HG02938 (cell line): ENCODE measurements around the gene UTS2B.

Experiments
- ATAC-seq: cut with Tn5 transposase; IDR thresholded peaks from one replicate; pipeline ENCODE4 v1.9.1; 2021; ENCODE audit warnings: mild to moderate bottlenecking, moderate library complexity; ENCODE audit not compliant: unreplicated experiment

UTS2B gene

DNA sequence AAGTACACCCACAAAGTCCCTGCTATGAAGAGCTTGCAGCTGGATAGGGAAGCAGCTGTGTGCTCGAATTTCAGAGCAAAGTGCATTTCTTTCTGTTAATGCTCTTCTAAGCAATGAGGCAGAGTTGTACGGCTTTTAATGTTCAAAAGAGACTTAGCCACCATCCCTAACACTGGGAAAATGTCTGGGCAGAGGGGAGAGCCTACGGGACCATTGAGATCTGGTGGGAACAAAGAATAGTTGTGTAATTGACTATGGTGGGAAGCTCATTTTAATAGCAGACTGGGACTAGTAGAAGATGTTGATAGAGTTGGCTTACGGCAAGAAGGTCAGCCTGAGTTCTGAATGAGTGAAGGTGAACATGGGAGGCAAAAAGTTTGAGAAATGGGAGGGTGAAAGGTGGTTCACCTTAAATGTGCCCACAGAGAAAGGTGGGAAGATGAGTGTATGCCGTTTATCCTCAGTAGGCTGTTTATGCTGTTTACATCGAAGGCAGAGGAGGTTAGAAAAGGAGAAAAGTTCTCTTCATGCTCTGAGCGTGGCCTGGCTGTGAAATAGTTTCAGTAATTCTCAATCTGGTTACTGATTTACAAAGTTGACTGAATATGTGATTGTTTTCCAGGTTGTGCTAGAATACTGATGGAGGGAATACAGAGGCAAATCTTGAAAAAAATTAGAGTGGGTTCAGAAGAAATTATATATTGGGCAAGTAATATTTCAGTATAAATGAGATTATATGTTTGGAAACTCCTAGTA, 22.9 kb upstream of the UTS2B start:
- peak; percentile 40 for ATAC-seq

- ATAC-seq: no peak
These were observed 21.7 kb upstream of the UTS2B start for GRCh38 chr3:191352014-191352413.

DNA sequence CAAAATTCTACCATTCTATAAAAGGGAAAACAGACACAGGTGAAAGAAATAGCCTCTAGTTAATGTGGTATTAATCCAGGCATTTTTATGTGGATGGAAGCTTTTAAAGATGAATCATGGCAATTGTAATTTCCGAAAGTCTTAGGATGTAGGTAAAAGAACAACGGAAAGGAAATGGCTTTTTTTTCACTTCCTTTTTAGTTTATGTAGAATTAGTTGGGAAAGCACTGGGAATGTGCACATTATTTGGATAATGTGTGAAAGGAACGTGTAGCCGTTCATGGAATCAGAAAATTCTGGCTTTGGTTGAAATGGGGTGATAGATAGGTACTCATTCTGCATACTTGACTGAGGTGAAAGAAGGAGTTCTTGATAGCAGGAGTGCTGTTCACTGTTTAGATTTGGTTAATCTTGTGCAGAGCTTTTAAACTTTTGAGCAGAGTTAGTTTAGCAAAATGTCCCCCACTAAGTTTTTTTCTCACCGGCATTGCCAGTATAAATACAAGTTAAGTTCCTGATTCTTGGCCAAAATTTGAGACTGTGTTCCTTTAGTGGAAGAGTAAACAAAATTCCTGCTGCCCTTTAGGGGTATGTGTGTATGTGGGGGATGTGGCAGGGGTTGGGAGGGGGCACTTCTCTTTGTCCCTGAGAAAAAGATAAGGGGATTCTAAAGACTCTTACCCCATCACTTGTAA, 20.2 kb upstream of the UTS2B start:
- no peak for ATAC-seq

- ATAC-seq: no peak
These were observed 17.8 kb upstream of the UTS2B start for GRCh38 chr3:191348098-191348497.

GRCh38 chr3:191347228-191347627, 16.9 kb upstream of the UTS2B start:
- ATAC-seq: no peak

- no peak for ATAC-seq
These were observed 15.0 kb upstream of the UTS2B start for GRCh38 chr3:191345334-191345733.

DNA sequence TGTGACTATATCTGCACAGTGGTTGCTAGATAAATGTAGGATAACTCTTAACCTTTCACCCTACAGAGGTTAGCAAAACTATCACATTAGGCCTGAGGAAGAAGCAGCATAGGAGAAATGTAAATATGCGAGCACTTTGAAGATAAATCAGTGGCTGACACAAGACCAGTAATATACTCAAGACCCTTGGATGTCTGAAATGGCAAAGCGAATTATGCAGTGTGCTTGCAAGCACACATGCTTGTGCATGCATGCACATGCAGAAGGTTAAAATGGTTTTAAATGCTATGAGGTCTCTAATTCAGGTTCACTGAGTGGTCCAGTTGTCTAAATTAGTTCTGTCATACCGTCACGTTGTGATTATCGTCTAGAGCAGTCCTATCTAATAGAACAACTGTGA, 13.6 kb upstream of the UTS2B start:
- no peak for ATAC-seq

DNA sequence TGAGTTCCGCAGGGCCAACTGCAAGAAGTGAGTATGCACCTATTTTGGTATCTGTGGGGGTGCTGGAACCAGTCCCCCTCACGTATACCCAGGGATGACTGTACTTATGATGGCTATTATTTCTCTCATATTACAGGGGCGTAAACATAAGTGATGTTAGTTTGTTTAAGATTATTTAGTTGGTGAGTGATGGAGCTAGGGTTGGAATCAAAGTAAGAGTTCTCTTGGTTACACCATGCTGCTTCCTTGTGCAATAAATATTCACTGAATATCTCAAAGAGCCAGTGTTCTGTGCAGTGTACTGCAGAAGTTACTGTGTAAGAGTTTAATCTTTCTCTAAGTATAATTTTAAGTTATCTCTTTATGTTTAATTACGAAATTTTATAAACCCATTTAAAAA, 12.8 kb upstream of the UTS2B start:
- no peak for ATAC-seq

DNA sequence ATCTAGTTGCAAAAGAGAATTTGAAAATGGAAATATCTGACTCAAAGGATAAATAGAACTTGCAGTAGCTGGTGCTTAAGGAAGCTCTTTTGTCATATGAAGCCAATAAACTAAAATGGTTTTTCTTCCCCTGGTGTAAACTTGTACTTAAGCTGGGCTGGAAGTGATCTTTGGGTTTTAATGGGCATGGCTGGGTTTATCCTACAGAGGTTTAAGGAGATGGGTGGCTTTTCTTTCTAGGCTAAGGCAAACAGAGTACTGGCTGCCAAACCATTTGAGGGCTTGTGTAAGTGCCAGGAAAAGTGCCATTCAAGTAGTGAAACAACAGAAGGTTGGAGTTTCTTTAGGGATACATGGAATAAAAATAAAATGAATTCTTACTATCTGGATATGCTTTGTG, 12.1 kb upstream of the UTS2B start:
- ATAC-seq: no peak

GRCh38 chr3:191342006-191342405, 11.7 kb upstream of the UTS2B start:
- no peak for ATAC-seq

DNA sequence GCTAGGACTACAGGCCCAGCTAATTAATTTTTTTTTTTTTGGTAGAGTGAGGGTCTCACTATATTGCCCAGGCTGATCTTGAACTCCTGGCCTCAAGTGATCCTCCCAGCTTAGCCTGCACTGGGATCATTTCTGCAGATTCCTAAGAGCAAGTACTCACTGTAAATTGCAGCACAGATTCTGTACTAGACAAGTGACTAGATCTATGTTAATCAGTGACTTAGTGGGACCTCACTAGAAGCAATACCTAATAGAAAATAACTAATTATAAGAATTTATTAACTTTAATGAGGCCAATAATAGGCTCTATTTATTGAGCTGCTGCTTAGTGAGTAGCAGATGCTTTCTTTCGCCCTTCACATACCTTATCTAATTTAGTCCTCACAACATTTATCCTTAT, 10.6 kb upstream of the UTS2B start:
- peak; percentile 59 for ATAC-seq

DNA sequence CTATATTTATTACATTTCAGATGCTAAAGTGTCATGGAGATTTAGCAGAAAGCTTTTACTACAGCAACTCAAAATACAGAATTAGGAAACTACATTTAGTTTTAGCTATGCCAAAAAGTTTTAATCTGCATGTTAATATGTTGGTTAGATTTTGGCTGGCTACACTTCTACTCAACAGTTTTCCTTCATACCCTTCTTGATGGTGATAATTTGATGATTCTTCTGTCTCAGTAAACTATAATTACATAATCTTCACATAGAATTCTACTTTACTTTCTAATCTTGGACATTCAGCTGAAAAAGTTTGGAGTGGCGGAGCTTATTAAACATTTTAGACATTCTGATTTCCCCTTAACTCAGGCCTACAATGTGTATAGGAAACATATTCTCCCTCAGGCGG, 10.0 kb upstream of the UTS2B start:
- no peak for ATAC-seq

DNA sequence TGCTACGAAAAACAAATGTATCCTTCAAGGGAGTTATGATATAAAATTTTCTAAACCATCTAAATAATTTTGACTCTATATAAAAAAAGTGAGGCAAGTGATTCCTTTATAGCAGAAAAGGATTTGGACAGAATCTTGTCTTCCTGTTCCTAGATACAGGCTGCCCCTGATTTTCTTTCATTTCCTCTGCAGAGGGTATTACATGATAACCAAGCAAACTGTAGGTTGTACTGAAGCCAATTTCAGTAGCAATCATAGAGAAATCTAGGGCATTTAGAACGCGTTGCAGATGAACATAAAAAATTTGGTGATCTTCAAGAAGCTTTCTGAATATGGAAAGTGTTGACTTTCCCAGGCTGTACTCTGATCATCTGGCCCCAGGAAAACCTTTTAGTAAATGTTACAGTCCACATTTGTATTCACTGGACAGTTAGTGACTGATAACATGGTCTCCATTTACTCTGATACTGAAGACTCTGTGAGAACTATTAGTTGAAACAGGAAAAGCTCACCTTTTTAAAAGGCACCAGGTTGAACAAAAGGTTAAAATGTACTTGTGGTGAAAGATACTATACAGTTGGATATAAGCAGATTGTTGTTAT, 9.1 kb upstream of the UTS2B start:
- ATAC-seq: no peak

GRCh38 chr3:191338177-191338488, 7.8 kb upstream of the UTS2B start:
- no peak for ATAC-seq

DNA sequence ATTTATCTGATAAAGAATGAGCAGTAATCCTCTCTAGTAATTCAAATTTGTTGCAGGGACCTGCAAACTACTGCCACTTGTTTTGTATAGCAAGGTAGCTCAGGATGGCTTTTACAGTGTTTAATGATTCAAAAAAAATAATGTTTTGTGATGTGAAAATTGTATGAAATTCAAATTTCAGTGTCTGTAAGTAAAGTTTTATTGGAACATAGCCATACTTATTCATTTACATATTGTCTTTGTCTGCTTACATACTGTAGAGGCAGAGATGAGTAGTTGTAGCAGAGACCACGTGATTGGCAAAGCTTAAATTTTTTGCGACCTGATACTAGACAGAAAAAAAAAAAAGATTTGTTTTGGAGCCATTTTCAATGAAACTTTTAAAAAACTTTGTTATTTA, 6.5 kb upstream of the UTS2B start:
- ATAC-seq: no peak

GRCh38 chr3:191334346-191334893, 4.1 kb upstream of the UTS2B start:
- no peak for ATAC-seq

- ATAC-seq: no peak
These were observed 3.1 kb upstream of the UTS2B start for GRCh38 chr3:191333298-191333880.

GRCh38 chr3:191331388-191331787, 1.1 kb upstream of the UTS2B start:
- no peak for ATAC-seq

DNA sequence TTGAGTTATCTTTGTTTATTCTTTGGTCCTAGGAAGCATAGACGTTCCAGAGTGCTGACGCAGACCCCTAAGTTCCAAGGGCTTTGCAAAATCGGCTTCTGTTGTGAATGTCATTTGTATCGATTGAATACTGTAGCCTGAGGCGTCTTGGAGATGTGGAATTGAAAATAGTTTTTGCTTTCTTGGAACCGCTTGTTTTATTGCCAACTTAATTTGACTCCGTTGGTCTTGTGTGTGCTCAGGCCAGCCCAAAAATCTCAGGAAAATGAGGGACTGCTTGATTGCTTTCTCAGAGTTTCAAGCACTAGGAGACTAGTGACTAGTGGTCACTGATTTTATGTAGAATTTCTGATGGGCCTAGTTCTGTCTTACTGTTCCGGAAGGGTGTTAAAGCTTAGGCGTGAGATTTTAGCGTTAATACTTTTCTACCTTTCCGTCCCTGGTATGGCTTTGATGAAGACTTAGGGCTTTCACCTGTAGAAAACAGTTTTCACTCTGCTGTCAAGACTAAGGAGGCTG, 263 bp upstream of the UTS2B start:
- no peak for ATAC-seq

DNA sequence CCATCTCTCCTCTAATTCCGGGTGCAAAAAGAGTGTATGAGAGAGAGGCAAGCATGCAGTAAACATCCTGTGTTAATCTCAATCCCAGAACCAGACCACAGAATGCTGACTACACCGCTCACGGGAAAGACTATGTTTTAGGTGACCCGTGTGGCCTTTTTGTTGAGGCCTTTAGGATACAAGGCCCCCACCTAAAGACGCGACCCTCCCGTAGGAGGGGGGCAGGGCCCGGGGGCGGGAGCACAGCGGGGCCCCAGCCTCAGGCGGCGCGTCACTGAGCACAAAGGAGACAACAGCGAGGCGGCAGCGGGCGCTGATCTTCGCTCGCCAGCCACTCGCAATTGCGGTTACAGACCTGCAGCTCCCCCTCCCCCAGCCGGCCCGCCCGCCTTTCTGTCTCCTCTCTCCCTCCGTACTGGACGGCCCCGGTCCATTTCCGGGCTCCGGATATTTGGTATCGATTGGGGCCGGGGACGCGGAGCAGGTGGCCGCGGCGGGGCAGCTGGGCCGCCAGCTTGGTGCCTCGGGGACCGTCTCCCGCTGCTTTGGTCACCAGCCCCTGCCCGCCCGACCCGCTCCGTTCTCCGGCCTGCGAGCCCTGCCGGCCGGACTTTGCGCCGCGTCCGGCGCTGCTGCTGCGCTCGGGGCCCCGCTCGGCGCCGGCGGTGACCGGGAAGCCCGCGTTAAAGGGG, 1.2 kb downstream of the UTS2B start, which contains the start of gene CCDC50:
Gene CCDC50 (plus strand): TSS at position 433 of the 692 bp plus-strand sequence. CDS start 281 bp downstream, outside the sequence.
- peak; percentile 73 for ATAC-seq
